Anterior cingulate cortex (tissue), 58 donors: ENCODE measurements around the gene CXXC5.

Experiments used
- DNase-seq, 58 donors: peaks; one replicate each; lab custom pipeline; 2025; lab: John Stamatoyannopoulos, UW

CXXC5 gene

DNA sequence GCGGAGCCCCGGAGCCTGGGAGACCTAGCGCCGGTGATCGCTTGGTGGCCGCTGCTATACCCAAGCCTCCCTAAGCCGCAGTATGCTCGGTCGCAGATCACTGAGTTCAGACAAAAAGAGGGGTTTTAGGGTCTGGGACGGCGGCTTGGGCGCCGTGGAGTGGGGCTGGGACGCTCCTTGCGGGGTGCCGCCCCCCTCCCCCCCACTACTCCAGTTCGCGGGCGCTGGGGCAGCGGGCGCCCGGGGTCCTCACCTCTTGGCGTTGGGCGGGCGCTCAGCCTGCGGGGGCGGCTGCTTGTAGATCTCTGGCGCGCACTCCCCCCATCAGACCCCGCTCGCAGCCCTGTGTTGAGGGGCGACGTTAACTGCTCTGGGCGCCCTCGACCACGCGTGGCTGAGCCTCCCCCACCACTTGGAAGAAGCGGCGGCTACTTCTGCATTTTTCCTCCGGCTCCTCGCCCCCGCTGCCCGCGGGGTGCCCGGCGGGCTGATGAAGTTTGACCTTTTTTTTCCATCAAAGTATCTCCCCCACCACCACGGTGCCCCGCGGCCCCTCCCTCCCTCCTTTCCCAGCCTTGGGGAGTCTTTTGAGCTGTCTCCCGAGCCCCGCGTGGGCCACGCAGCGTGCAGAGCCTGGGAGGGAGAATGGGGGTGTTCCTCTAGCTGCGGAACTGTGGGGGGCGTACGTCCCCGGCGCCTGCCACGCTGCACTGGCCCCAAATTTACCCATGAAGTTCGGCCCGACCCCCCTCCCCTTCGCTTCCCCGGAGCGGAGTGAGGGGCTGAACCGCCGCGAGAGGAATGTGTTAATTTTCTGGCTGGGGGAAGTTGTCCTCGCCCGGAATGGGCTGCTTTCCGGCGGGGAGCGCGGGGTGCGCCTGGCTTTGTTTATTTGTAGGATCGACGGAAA is 1.2 kb downstream of the CXXC5 start:
- DNase-seq = peak in 18 of 58 donors; percentile 24 to 61 (median 46)

DNA sequence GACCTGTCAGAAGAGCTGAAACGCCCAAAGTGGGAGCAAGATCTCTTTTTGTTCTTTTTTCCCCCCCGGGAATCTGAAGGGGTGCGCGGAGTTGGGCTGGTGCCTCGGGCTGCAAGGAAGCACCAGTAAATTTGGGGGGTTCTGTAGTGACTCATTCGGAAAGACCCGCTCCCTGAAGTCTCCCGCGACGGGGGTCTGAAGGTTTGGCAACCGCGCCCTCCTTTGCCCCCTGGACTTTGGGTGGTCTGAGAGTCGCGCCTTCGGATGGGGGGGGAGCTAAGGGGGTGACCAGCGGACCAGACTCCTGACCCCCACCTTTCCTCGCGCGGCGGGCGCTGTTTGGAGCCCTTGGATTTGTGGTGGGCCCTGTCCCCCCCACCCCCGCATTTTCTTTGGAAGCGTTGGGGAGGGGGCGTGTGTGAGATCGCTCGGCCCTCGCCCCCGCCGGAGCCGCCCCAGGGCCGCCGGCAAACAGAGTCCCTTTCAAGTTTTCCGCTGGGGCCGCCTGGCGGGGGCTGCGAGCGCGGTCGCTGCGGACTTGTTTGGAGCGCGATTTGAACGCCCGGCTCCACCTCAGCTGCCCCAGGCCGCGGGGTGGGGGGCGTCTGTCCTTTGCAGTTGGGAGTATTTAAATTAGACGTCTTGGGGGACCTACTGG is 2.0 kb downstream of the CXXC5 start:
- DNase-seq = peak in 22 of 58 donors; percentile 19 to 72 (median 48)

- peak in 22 of 58 donors; percentile 31 to 79 (median 61) for DNase-seq
Observed at GRCh38 chr5:139650689-139651042, 2.5 kb downstream of the CXXC5 start.

DNA sequence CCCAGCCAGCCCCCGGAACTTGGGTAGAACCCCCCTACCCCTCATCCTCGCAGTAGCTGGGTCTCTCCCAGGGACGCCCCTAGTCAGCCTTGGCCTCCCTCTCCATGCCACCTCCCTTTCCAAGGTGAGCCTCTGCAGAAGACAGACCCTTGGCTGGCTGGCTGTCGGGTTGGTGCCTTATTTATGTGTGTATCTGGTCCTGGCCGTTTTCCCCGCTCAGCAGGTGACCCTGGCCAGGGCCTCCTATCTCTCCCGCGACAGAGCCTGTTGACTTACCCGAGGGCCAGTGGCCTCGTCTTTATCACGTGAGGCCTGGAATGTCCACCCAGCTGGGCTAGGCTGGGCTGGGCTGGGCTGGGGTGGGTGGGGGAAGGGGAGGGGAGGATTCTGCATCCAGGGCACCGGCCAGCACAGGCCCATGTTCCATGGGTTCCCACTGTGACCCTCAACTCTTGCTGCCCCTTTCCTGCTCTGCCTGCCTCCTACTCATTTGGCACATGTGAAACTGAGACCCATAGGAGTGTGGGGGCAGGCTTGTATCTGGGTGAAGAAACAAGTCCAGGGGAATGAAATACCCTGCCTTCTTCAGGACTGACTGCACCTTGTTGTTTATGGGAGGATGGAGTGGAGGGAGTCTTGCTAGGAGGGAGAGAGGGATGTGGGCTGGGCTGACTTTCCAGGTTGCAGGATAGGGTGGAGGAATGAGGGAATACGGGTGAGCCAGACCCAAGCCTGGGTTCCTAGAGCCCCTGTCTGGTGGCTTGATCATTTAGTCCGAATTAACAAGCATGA is 3.1 kb downstream of the CXXC5 start:
- peak in 43 of 58 donors; percentile 40 to 87 (median 69) for DNase-seq

DNA sequence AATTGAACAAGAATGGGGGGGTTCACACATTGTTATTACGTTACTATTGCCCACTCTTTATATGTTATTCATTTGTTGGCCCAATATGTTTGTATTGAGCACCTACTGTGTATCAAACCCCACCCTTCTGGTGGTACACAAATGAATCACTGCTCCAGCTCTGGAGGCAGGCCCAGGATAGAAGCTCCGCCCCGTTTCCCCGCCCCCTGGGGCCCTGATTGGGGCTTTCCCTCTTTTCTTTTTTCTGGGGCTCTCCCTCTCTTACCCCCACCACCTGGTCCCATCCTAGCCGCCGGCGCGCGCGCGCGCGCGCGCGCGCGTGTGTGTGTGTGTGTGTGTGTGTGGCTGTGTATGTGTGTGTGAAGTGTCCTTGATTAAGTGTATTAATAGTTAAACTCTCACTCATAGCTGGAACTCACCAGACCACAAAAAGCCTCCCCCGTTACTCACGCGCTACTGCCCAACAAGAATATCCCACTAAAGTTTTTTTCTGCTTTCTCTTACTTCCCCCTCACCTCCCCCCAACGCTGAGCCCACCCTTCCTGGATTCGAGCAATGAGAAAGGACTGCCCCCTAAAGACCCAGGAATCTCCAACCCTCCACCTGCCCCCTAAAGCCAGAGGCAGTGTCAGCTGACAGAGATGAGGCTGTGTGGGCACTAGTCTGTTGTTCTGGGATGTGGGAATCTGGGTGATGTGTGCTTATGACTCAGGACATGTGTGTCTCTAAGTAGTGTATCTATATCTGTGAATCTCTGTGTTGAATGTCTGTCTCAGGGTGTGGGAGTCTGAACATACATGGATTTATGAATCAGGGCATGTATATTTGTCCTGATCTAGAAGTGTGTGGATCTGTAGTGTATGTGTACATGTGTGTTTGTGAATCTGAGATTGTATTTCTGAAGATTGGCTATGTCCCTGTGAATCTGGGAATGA is 4.0 kb downstream of the CXXC5 start:
- DNase-seq = peak in 54 of 58 donors; percentile 50 to 94 (median 85)

- DNase-seq = peak in 3 of 58 donors; percentile 23 to 26 (median 25)
Observed at GRCh38 chr5:139652788-139653241, 4.7 kb downstream of the CXXC5 start.

DNA sequence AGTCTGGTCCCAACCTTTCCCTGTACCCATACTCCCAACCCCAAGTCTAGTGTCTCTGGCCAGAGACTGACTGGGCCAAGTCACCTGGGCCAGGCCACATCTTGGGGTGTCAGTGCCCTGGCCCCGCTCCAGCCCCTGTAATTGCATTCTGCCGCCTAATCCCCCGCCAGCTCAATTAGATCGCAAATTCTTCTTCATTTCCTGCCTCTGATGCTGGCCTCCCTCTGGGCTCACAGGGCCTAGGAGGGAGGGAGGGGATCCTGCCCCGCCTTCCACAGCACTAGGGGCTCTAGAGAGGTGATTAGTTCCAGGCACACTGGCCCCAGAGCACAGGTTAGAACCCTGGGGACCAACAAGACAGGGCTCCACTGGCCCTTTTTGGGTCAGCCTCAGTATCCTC is 5.5 kb downstream of the CXXC5 start:
- DNase-seq = no peak

GRCh38 chr5:139654464-139654863 is 6.3 kb downstream of the CXXC5 start:
- DNase-seq = no peak

GRCh38 chr5:139654871-139655491 is 6.8 kb downstream of the CXXC5 start:
- DNase-seq = peak in 3 of 58 donors; percentile 24 to 36 (median 26)

- peak in 11 of 58 donors; percentile 20 to 80 (median 53) for DNase-seq
Observed at GRCh38 chr5:139655727-139656271, 7.7 kb downstream of the CXXC5 start.

GRCh38 chr5:139657363-139658321 is 9.5 kb downstream of the CXXC5 start:
- DNase-seq = no peak

DNA sequence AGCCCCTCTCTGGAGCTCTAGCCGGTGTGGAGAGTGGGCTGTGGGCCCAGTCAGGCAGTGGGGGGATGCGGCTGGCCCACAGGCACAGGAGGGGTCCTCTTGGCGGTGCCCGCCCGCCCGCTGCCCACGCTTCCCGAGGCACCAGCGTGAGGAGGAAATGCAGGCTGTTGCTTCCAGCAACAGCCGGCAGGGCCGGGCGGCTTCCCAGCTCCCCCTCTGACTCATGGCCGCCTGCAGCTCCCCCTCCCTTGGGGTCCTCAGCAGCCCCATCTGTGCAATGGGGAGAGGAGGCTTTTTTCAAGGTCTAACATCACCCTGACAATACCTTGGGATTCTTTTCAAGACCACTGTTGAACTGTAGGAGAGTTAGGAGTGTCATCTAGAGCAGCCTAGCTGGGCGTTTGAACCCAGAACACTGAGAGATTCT is 10.4 kb downstream of the CXXC5 start:
- peak in 15 of 58 donors; percentile 16 to 64 (median 40) for DNase-seq

DNA sequence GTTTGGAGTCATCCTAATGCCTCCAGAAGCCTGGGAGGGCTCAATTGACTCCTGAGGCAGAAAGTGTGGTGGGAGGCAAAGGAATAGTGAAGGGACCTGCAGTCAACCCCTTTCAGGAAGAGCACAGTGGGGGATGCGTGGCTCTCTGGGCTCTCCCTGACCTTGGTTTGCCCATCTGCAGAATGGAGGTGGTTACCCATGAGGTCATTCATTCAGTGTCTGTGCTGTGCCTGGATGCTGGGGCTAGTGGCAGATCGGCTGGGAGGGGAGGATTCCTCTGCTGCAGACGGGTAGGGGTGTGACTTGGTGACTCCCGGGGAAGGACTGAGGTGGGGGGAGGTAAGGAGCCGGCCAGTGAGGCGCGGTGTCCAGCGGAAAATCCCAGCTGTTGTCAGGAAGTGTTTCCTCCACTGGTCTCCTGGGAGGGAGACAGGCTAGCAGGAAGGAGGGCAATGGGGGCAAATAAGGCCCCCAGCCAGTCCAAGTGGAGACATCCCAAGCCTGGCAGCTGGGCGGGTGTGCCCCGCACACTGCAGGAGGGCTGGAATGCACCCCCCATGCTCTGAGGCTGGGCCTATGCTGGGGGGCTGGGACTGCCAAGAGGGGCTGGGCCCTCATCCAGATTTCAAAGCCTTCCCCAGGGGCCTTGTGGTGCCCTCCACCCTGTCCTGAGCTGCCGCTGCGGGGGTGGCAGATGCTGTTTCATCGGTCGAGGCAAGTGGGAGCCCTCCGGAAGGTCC is 10.9 kb downstream of the CXXC5 start:
- peak in 4 of 58 donors; percentile 35 to 69 (median 47) for DNase-seq

DNA sequence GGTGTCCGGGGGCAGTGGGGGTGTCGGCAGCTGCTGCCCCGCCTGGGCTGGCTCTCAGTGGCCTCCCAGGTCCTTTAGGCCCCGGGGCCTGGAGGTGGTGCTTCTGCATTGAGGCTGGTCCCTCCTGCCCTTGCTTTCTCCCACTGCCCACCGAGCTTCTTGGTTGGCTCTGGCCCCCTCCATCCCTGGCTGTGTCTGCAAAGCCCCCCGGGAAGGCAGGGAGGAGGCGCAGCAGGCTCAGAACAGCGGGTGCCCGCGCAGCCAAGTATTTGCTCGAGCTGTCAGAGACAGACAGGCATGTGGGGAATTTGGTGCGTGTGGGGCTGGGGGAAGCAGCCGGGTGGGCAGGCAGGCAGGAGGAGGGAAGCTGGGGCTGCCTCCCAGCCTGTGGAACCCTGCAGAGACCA is 11.5 kb downstream of the CXXC5 start:
- peak in 7 of 58 donors; percentile 46 to 65 (median 54) for DNase-seq

GRCh38 chr5:139660105-139660922 is 12.2 kb downstream of the CXXC5 start:
- DNase-seq = peak in 57 of 58 donors; percentile 44 to 96 (median 85)
